Activated CD4-positive, alpha-beta T cell treated with anti-CD3 and anti-CD28 coated beads, Interleukin-2, amount 50 U/mL, for 16 hours (primary cell): ENCODE results near the gene TLK1.

Source experiments
- DNase-seq: peaks from one replicate; pipeline ENCODE4 v3.0.0-alpha.2; 2020

The TLK1 gene

GRCh38 chr2:171167352-171167997 lies 6.8 kb upstream of the TLK1 start:
- no peak for DNase-seq

DNA sequence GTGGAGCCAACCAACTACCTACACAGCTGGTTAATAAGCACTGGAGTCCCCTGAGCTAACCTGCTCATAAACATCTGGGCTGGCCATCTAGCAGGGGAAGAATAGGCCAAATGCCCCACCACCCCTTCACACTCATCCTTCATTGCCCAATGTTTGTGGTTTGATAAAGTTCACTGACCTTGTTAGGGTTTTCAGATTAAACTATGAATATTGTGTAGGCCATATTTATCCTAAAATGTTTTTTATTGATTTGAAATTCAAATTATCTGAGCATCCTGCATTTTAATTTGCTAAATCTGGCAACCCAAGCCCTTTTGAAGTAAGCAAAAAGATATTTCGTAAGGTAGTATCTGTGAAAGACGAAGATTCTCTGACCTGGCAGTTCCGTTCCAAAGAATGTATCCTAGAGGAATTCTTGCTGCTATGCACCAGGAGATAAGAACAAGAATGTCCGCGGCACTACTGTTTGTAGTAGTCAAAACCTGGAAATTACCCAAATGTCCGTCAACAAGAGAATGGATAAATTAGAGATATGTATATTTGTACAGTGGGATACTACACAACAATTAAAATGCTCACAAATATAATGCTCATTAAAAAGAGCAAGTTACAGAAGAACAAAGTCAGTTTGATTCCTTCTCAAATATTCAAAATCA lies 5.8 kb upstream of the TLK1 start:
- no peak for DNase-seq

GRCh38 chr2:171165967-171166327 lies 5.3 kb upstream of the TLK1 start:
- no peak for DNase-seq

DNA sequence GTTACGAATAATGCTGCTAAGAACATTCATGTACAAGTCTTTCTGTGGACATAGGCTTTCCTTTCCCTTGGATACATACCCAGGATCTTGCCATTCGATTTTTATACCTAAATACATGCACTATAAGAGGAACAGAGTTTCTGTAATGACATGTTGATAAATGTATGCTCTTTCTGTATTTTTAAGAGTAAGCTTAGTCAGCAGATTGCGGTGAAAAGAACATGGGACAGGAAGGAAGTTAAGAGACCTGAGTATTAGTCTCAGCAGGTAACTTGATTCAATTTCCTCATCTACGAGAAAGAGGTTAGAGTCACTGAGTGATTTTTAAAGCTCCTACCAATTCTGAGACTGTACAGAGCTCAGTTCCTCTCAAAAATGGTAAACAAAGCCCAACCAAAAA lies 2.6 kb upstream of the TLK1 start:
- DNase-seq, result peak; percentile 56

GRCh38 chr2:171162522-171163197 lies 2.0 kb upstream of the TLK1 start:
- DNase-seq, result peak; percentile 40

DNA sequence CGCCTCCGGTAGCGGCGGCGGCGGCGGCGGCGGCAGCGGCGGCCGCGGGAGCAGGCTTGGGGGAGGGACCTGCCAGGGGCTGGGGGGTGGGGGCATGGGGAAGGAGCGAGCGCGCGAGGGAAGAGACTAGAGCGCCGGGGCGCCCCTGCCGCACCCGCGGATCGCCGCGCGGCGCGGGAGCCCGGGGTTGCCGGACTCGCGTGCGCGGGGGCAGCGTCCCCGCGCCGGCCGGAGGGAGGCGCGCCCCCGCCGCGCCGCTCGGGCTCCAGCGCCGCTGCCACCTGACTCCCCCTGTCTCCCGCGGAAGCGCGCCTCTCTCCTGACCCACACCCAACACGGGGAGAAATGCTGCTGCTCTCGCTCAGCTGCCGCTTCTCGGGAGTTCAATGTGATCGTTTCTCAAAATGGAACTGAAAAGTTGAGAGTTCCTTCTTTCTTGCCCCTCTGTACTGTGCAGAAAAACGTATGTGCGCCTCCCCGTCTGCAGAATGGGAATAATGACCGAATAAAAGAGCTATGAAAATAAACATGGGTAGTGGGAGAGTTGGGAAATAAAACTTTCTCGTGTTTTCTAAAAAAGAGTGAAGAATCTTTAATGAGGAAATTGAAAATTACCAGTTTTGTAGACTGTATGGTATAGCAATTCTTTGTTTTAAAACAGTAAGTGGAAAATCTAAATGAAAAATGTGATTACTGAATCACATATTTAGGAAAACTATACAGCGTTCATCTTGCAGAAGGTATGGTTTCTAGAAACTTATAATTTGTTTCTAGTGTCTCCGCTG lies 455 bp upstream of the TLK1 start:
- DNase-seq, result peak; percentile 73

DNA sequence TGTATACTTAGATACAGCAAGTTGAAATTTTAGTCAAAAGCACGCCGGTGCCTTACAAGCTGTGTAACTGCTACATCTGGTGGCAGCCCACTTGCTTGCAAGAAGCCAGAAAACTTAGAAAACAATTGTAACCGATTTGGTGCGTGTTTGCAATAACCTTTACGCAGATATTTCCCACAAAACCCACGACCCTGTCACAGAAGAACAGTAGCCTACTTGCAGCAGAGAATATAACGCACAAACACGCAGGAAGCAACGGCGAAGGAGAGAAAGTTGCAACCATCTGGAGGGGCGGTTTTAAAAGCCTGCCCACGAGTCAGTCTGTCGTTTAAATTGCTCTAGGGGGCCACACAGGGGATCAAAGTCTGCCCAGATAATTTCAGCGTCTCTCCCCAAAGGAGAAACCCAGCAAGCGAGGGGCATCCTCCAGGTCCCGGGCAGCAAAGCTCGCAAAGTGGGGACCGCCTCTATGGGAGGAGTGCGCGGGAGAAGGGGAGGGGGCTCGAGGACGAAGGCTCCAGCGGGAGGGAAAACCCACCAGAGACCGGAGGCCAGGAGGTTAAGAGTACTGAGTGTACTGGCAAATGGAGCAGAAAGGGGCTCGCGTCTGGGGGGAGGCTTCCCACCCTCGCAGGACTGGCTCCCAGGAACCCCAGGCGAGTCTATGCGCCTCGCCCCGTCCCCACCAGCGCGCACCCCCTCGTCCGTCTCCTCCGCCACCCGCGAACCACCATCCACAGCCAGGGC lies 1.1 kb downstream of the TLK1 start:
- DNase-seq, result peak; percentile 54

GRCh38 chr2:171158790-171159371 lies 1.8 kb downstream of the TLK1 start:
- no peak for DNase-seq

DNA sequence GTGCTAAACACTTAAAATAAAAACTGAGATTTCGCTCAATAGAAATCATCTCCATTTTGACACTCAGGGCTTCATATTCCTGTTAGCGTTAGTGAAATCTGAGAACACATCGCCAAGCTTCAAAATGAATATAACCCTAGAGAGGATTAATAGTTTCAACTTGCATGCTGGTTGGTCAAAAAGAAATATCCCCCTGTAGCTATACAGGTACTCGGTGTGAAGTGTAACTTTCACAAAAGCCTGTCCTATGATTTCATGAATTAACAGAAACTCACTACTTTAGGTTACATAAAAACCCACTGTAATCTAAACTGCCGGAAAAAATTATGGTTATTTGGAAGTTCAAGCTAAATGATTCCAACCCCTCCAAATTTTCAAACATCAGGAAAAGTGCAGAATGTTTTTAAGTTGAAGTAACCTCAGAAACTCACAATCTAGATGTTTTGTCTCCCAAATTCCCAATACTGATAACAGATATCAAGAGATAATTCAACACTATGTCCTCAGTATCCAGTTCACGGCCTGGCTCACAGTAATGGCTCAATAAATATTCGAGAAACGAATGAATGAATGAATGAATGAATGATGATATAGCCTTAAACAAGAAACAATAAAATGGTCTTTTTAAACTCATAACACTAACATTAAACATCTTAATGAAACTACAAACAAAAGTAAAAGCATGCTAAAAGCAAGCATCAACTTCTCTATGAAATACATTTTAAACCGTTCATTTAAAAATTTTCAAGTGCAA lies 2.5 kb downstream of the TLK1 start:
- DNase-seq, result no peak

GRCh38 chr2:171157109-171157500 lies 3.6 kb downstream of the TLK1 start:
- no peak for DNase-seq

DNA sequence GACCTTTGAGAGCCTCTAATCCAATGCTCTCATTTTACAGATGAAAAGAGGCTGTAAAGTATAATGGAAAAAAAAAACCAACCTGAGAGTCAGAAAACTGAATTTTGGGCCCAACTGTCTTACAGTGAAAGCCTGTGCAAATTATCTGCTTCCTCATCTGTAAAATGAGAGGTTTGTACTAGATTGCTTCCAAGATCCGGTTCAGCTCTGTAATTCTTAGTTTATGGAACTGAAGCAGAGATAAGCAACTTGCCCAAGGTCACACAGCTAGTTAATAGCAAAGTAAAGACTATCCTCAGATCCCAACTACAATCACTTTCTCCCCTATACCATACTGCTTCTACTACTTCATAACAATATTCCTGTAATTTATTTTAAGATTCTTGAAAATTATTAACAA lies 6.3 kb downstream of the TLK1 start:
- DNase-seq, result no peak

- no peak for DNase-seq
Measured at GRCh38 chr2:171150694-171151285, 9.9 kb downstream of the TLK1 start.

GRCh38 chr2:171149986-171150693 lies 10.6 kb downstream of the TLK1 start:
- DNase-seq, result no peak

GRCh38 chr2:171149171-171149938 lies 11.3 kb downstream of the TLK1 start:
- no peak for DNase-seq

GRCh38 chr2:171147081-171147480 lies 13.6 kb downstream of the TLK1 start:
- DNase-seq, result no peak

DNA sequence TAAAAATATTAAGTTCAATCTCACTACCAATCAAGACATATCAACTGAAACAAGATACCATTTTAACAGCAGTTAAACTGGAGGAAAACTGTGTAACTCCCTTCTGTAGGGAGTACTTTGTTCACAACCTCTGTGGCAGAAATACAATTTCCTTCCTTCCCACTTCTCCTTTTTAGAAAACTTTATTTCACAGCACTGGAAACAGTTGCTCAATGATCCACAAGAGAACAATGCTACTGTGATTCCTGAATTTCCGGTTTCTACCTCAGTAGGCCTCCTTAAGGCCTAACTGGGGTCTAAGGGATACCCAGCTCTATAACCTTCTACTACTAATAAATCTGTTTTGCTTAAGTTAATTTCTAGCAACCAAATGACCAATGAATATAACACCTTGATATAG lies 14.1 kb downstream of the TLK1 start:
- no peak for DNase-seq

GRCh38 chr2:171146071-171146470 lies 14.6 kb downstream of the TLK1 start:
- DNase-seq, result no peak

DNA sequence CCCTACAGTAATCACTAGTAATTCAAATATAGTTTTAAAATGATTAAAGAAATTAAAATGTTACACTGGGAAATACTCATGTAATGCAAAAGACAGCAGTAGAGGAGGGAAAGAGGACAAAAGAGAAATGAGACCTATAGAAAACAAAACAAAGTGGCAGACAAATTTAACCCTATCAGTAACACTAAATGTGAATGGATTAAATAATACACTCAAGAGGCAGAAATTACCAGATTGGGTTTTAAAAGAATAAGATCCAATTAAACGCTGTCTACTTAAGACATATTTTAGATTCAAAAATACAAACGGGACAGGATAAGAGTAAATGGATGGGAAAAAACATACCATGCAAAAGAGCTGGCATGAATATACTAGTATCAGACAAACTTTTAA lies 17.0 kb downstream of the TLK1 start:
- DNase-seq, result no peak

- DNase-seq, result no peak
Measured at GRCh38 chr2:171142398-171142797, 18.3 kb downstream of the TLK1 start.

DNA sequence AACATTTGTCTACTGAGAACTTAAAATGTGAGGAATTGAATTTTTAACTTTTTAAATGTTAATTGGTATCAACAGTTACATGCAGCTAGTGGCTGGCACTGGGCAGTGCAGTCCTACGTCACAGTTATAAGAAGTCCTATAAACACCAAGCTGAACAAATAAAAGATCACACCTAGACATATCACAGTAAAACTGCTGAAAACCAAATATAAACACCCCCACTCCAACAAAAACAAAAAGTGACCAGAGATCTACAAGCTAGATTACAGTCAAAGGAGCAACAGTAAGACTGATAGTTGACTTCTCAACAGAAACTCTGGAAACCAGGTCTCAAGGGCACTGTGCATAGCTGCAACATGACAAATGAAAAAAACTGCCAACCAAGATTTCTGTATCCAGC lies 19.4 kb downstream of the TLK1 start:
- DNase-seq, result no peak
